ENCODE data around the gene RNF224.
"Not testable (repeated sequence)": the region's sequence is repeated elsewhere in the genome, so short reads cannot be mapped to it uniquely, and the experiment has no call there.

RNF224 gene

GRCh38 chr9:137241490-137242268 is 14.4 kb downstream of the RNF224 start:
- peak; percentile 60 for DNase-seq

GRCh38 chr9:137242269-137243203 is 15.2 kb downstream of the RNF224 start:
- DNase-seq, result no peak

GRCh38 chr9:137243266-137243625 is 15.9 kb downstream of the RNF224 start:
- DNase-seq, result not testable (repeated sequence)

- peak; percentile 40 for DNase-seq
These were observed 16.6 kb downstream of the RNF224 start for GRCh38 chr9:137243626-137244485.

GRCh38 chr9:137244486-137245449 is 17.5 kb downstream of the RNF224 start:
- no peak for DNase-seq

GRCh38 chr9:137245450-137246421 is 18.4 kb downstream of the RNF224 start:
- no peak for DNase-seq

GRCh38 chr9:137247135-137247915 is 20.0 kb downstream of the RNF224 start:
- DNase-seq, result no peak

GRCh38 chr9:137247916-137248175 is 20.5 kb downstream of the RNF224 start:
- DNase-seq, result no peak

- no peak for DNase-seq
These were observed 23.3 kb downstream of the RNF224 start for GRCh38 chr9:137250329-137251193.

- DNase-seq, result no peak
These were observed 23.8 kb downstream of the RNF224 start, which contains the start of gene STPG3 for GRCh38 chr9:137251194-137251461. TSS of gene STPG3 (plus strand) at chr9:137251286. CDS start at chr9:137251287, 1 bp downstream.

GRCh38 chr9:137251490-137252268 is 24.4 kb downstream of the RNF224 start:
- DNase-seq, result no peak

- DNase-seq, result no peak
These were observed 25.5 kb downstream of the RNF224 start for GRCh38 chr9:137252555-137253506.

GRCh38 chr9:137253717-137254623 is 26.7 kb downstream of the RNF224 start:
- no peak for DNase-seq

GRCh38 chr9:137254624-137255447 is 27.5 kb downstream of the RNF224 start, which contains the start of gene NELFB:
TSS of gene NELFB (plus strand) at chr9:137255327.
- peak; percentile 86 for DNase-seq

Measured in EL (cell line).